ENCODE results near the gene CCR8.

GRCh38 chr3:39344746-39345344 is 15.3 kb downstream of the CCR8 start:
- TF ChIP-seq, protein P1, sequence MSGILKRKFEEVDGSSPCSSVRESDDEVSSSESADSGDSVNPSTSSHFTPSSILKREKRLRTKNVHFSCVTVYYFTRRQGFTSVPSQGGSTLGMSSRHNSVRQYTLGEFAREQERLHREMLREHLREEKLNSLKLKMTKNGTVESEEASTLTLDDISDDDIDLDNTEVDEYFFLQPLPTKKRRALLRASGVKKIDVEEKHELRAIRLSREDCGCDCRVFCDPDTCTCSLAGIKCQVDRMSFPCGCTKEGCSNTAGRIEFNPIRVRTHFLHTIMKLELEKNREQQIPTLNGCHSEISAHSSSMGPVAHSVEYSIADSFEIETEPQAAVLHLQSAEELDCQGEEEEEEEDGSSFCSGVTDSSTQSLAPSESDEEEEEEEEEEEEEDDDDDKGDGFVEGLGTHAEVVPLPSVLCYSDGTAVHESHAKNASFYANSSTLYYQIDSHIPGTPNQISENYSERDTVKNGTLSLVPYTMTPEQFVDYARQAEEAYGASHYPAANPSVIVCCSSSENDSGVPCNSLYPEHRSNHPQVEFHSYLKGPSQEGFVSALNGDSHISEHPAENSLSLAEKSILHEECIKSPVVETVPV (CRISPR knock-in tag; IDR thresholded peaks at IDR 0.05): no peak
- TF ChIP-seq ISL1 (CRISPR knock-in tag; IDR thresholded peaks at IDR 0.05) (no peak), RARB (CRISPR knock-in tag; IDR thresholded peaks at IDR 0.05) (no peak), CSDC2 (CRISPR knock-in tag; IDR thresholded peaks at IDR 0.05) (no peak), ZNF565 (CRISPR knock-in tag; conservative IDR thresholded peaks at IDR 0.05; ENCODE audit: low read depth) (no peak), ESRRG (CRISPR knock-in tag; IDR thresholded peaks at IDR 0.05) (no peak), BACH2 (CRISPR knock-in tag; IDR thresholded peaks at IDR 0.05; ENCODE audit: borderline replicate concordance) (no peak), PPARA (CRISPR knock-in tag; IDR thresholded peaks at IDR 0.05; ENCODE audit: borderline replicate concordance) (no peak)
- TF ChIP-seq, protein P2, sequence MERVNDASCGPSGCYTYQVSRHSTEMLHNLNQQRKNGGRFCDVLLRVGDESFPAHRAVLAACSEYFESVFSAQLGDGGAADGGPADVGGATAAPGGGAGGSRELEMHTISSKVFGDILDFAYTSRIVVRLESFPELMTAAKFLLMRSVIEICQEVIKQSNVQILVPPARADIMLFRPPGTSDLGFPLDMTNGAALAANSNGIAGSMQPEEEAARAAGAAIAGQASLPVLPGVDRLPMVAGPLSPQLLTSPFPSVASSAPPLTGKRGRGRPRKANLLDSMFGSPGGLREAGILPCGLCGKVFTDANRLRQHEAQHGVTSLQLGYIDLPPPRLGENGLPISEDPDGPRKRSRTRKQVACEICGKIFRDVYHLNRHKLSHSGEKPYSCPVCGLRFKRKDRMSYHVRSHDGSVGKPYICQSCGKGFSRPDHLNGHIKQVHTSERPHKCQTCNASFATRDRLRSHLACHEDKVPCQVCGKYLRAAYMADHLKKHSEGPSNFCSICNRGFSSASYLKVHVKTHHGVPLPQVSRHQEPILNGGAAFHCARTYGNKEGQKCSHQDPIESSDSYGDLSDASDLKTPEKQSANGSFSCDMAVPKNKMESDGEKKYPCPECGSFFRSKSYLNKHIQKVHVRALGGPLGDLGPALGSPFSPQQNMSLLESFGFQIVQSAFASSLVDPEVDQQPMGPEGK (CRISPR knock-in tag; IDR thresholded peaks at IDR 0.05; ENCODE audit: borderline replicate concordance): no peak
